Fibroblast of lung (primary cell): ENCODE results near the gene TYK2. TPM values are rescaled to one million over a fixed set of nuclear protein-coding genes. Genes with fewer than 3 reads are reported as not detected.

Experiments used
- DNase-seq, 2 donors: peaks; one replicate each; pipeline versions ENCODE4 v3.0.0 to v3.0.0-alpha.2; 2010; ENCODE audit warnings: low read depth in 2 of 2
- H2AFZ ChIP-seq: 2 replicates; pipeline ENCODE4 v1.5.1; 2012; ENCODE audit warnings: low read length, control low read depth, inconsistent platforms
- H3K27ac ChIP-seq: 2 replicates; pipeline ENCODE4 v1.5.1; 2011; ENCODE audit warnings: low read length, control low read depth; ENCODE audit not compliant: insufficient read depth
- H3K27me3 ChIP-seq: 2 replicates; pipeline ENCODE4 v1.5.1; 2011; ENCODE audit warnings: mild to moderate bottlenecking, low read length; ENCODE audit not compliant: control insufficient read depth, insufficient read depth
- H3K36me3 ChIP-seq: 2 replicates; pipeline ENCODE4 v1.5.1; 2011; ENCODE audit warnings: low read length; ENCODE audit not compliant: control insufficient read depth, insufficient read depth
- H3K4me1 ChIP-seq: 2 replicates; pipeline ENCODE4 v1.5.1; 2011; ENCODE audit warnings: low read length; ENCODE audit not compliant: control insufficient read depth, insufficient read depth; ENCODE audit errors: extremely low read depth
- H3K4me2 ChIP-seq: 2 replicates; pipeline ENCODE4 v1.5.1; 2011; ENCODE audit warnings: low read length, control low read depth; ENCODE audit not compliant: insufficient read depth; ENCODE audit errors: extremely low read depth
- H3K4me3 ChIP-seq, 4 experiments: fragments of 200-600 bp in 1 of 4; sonication (generic) in 1 of 4; replicated peaks in 1 of 4; 2 replicates each; pipeline ENCODE4 v1.5.1; 2011 to 2016; ENCODE audit warnings: low read length in 4 of 4, low read depth in 3 of 4, mild to moderate bottlenecking in 3 of 4, control low read depth in 2 of 4, inconsistent platforms in 1 of 4, mixed read lengths in 1 of 4; ENCODE audit not compliant: insufficient read depth in 1 of 4; ENCODE audit errors: control extremely low read depth in 1 of 4
- H3K79me2 ChIP-seq: 2 replicates; pipeline ENCODE4 v1.5.1; 2012; ENCODE audit warnings: mild to moderate bottlenecking, low read length, inconsistent platforms; ENCODE audit not compliant: control insufficient read depth, insufficient read depth
- H3K9ac ChIP-seq: 2 replicates; pipeline ENCODE4 v1.5.1; 2011; ENCODE audit warnings: mild to moderate bottlenecking, low read length, control low read depth; ENCODE audit not compliant: insufficient read depth
- H3K9me3 ChIP-seq: 2 replicates; pipeline ENCODE4 v1.5.1; 2012; ENCODE audit warnings: low read depth, low read length; ENCODE audit not compliant: control insufficient read depth, insufficient read depth
- H4K20me1 ChIP-seq: 2 replicates; pipeline ENCODE4 v1.5.1; 2011; ENCODE audit warnings: low read length; ENCODE audit not compliant: control insufficient read depth, insufficient read depth; ENCODE audit errors: extremely low read depth
- CTCF ChIP-seq, 2 donors: IDR thresholded peaks in 1 of 2; conservative IDR thresholded peaks in 1 of 2; 1 replicate in 1 of 2; 2 replicates in 1 of 2; pipeline ENCODE4 v1.5.1; 2011 to 2012; ENCODE audit warnings: low read length in 2 of 2, control low read depth in 1 of 2, inconsistent platforms in 1 of 2, low read depth in 1 of 2, mild to moderate bottlenecking in 1 of 2
- EZH2 ChIP-seq: IDR thresholded peaks from 2 replicates; pipeline ENCODE4 v1.5.1; 2012; ENCODE audit warnings: low read length, control low read depth, mild to moderate bottlenecking; ENCODE audit errors: missing control alignments
- polyA plus RNA-seq, 2 donors: library from polyadenylated mRNA; depleted of rRNA in 1 of 2; stranded (reverse) in 1 of 2; unstranded in 1 of 2; fragments of >200 nt; gene quantifications; 2 replicates each; pipeline ENCODE4 v1.2.1, GENCODE V29; 2011 to 2012; ENCODE audit warnings: missing spikeins in 1 of 2
- total RNA-seq: library from RNA; depleted of rRNA; stranded (reverse); fragments of >200 nt; gene quantifications from 2 replicates; pipeline ENCODE4 v1.2.1, GENCODE V29; 2014

Gene TYK2
- total and polyA plus RNA-seq, 2 donors (not counting 1 experiment from before 2014, with no cell fraction given) = 17.4 to 95.5 TPM

- Histone ChIP-seq H3K36me3 (peaks cover 3% of the 10 kb centered on the region), H3K4me1 (peaks cover 3% of the 10 kb centered on the region), H3K4me3 (no peak overlapping the region), H3K27ac (no peak overlapping the region), H2AFZ (no peak overlapping the region), H4K20me1 (no peaks in the 10 kb centered on the region), H3K9me3 (no peaks in the 10 kb centered on the region), H3K79me2 (no peaks in the 10 kb centered on the region), H3K9ac (no peak overlapping the region), H3K27me3 (no peaks in the 10 kb centered on the region), H3K4me2 (no peak overlapping the region)
- no peak for DNase-seq
- no peak for TF ChIP-seq CTCF (conservative IDR thresholded peaks at IDR 0.05 in 1 of 2, IDR thresholded peaks at IDR 0.05 in 1 of 2; ENCODE audit: low read depth in 1 of 2, low read length in 2 of 2)
- no peak for TF ChIP-seq EZH2
Observed at GRCh38 chr19:10306327-10306726, 74.0 kb downstream of the TYK2 start.

- Histone ChIP-seq H3K4me3 (no peak overlapping the region), H3K9ac (no peak overlapping the region), H3K79me2 (no peaks in the 10 kb centered on the region), H4K20me1 (no peaks in the 10 kb centered on the region), H2AFZ (no peak overlapping the region), H3K9me3 (no peaks in the 10 kb centered on the region), H3K27me3 (no peaks in the 10 kb centered on the region), H3K27ac (no peak overlapping the region), H3K4me1 (peaks cover 3% of the 10 kb centered on the region), H3K4me2 (no peak overlapping the region), H3K36me3 (peaks cover 2% of the 10 kb centered on the region)
- DNase-seq = peak in 1 of 2 donors; percentile 68
- TF ChIP-seq EZH2 (no peak), CTCF (conservative IDR thresholded peaks at IDR 0.05 in 1 of 2, IDR thresholded peaks at IDR 0.05 in 1 of 2; ENCODE audit: low read depth in 1 of 2, low read length in 2 of 2) (no peak)
Observed at GRCh38 chr19:10305139-10305806, 75.1 kb downstream of the TYK2 start.

Other genes starting within 250 kb of the TYK2 start
- gene DNMT1, start 185.6 kb downstream of the TYK2 start, total RNA-seq = 22.6 and 33.7 TPM in 2 replicates
- 36.7 and 88.4 TPM in 2 replicates for gene DNMT1, start 185.6 kb downstream of the TYK2 start, polyA plus RNA-seq
- 25.9 and 39.3 TPM in 2 replicates for gene S1PR2, start 149.2 kb downstream of the TYK2 start, total RNA-seq
- gene S1PR2, start 149.2 kb downstream of the TYK2 start, polyA plus RNA-seq = 29.6 and 30.4 TPM in 2 replicates
- 16.7 and 17.2 TPM in 2 replicates for gene MRPL4, start 128.4 kb downstream of the TYK2 start, total RNA-seq
- gene MRPL4, start 128.4 kb downstream of the TYK2 start, polyA plus RNA-seq = 25.7 and 40.4 TPM in 2 replicates
- 8.9 and 15.9 TPM in 2 replicates for gene ICAM1, start 109.5 kb downstream of the TYK2 start, total RNA-seq
- 6.9 and 15.2 TPM in 2 replicates for gene ICAM1, start 109.5 kb downstream of the TYK2 start, polyA plus RNA-seq
- gene ICAM4, start 93.6 kb downstream of the TYK2 start, total RNA-seq = 1.8 and 4.1 TPM in 2 replicates
- gene ICAM4, start 93.6 kb downstream of the TYK2 start, polyA plus RNA-seq = 0.42 and 0.58 TPM in 2 replicates
- 1.8 and 2.5 TPM in 2 replicates for gene ICAM5, start 90.6 kb downstream of the TYK2 start, total RNA-seq
- 0.47 and 0.55 TPM in 2 replicates for gene ICAM5, start 90.6 kb downstream of the TYK2 start, polyA plus RNA-seq
- gene ZGLP1, start 70.8 kb downstream of the TYK2 start, total RNA-seq = 0.51 and 0.66 TPM in 2 replicates
- 0.35 TPM in 2 replicates for gene ZGLP1, start 70.8 kb downstream of the TYK2 start, polyA plus RNA-seq
- gene FDX2, start 64.6 kb downstream of the TYK2 start, total RNA-seq = 14.1 and 21.0 TPM in 2 replicates
- gene FDX2, start 64.6 kb downstream of the TYK2 start, polyA plus RNA-seq = 14.0 and 20.8 TPM in 2 replicates
- 4.9 and 5.6 TPM in 2 replicates for gene RAVER1, start 47.0 kb downstream of the TYK2 start, total RNA-seq
- 2.3 and 4.3 TPM in 2 replicates for gene RAVER1, start 47.0 kb downstream of the TYK2 start, polyA plus RNA-seq
- 4.3 and 5.1 TPM in 2 replicates for gene ICAM3, start 40.9 kb downstream of the TYK2 start, total RNA-seq
- 4.5 and 7.1 TPM in 2 replicates for gene ICAM3, start 40.9 kb downstream of the TYK2 start, polyA plus RNA-seq
- 108 and 129 TPM in 2 replicates for gene CDC37, start 23.0 kb upstream of the TYK2 start, total RNA-seq
- 266 and 342 TPM in 2 replicates for gene CDC37, start 23.0 kb upstream of the TYK2 start, polyA plus RNA-seq
- 3.1 and 4.1 TPM in 2 replicates for gene PDE4A, start 40.0 kb upstream of the TYK2 start, total RNA-seq
- 3.6 and 4.9 TPM in 2 replicates for gene PDE4A, start 40.0 kb upstream of the TYK2 start, polyA plus RNA-seq
- gene KEAP1, start 122.8 kb upstream of the TYK2 start, total RNA-seq = 81.7 and 103 TPM in 2 replicates
- gene KEAP1, start 122.8 kb upstream of the TYK2 start, polyA plus RNA-seq = 36.1 and 51.3 TPM in 2 replicates
- under 0.01 TPM in 1 of 2 replicates, not detected in the other for gene S1PR5, start 136.9 kb upstream of the TYK2 start, total RNA-seq
- 0.02 and 0.19 TPM in 2 replicates for gene S1PR5, start 136.9 kb upstream of the TYK2 start, polyA plus RNA-seq
- gene ATG4D, start 163.3 kb upstream of the TYK2 start, total RNA-seq = 13.4 and 14.9 TPM in 2 replicates
- gene ATG4D, start 163.3 kb upstream of the TYK2 start, polyA plus RNA-seq = 7.2 and 12.8 TPM in 2 replicates
- 8.6 and 10.0 TPM in 2 replicates for gene KRI1, start 185.4 kb upstream of the TYK2 start, total RNA-seq
- gene KRI1, start 185.4 kb upstream of the TYK2 start, polyA plus RNA-seq = 9.4 and 12.6 TPM in 2 replicates
- 3.9 and 10.7 TPM in 2 replicates for gene CDKN2D, start 188.4 kb upstream of the TYK2 start, total RNA-seq
- 9.7 and 15.7 TPM in 2 replicates for gene CDKN2D, start 188.4 kb upstream of the TYK2 start, polyA plus RNA-seq
- 0.17 TPM in 1 of 2 replicates, not detected in the other for gene AP1M2, start 206.7 kb upstream of the TYK2 start, total RNA-seq
- gene AP1M2, start 206.7 kb upstream of the TYK2 start, polyA plus RNA-seq = 0.16 and 0.45 TPM in 2 replicates
- 25.9 and 91.3 TPM in 2 replicates for gene SLC44A2, start 245.0 kb upstream of the TYK2 start, total RNA-seq
- 96.9 and 173 TPM in 2 replicates for gene SLC44A2, start 245.0 kb upstream of the TYK2 start, polyA plus RNA-seq